NCI-H460 (cell line): Measurements from ENCODE around the gene COG2. TPM values are rescaled to one million over a fixed set of nuclear protein-coding genes. Genes with fewer than 3 reads are reported as not detected.
"Not testable (repeated sequence)": the region's sequence is repeated elsewhere in the genome, so short reads cannot be mapped to it uniquely, and the experiment has no call there.

Experiments
- DNase-seq: peaks from one replicate; pipeline ENCODE4 v3.0.0-alpha.2; 2016; ENCODE audit warnings: low read depth; ENCODE audit errors: extremely low read depth
- total RNA-seq: library from RNA; depleted of rRNA; stranded (reverse); fragments of >200 nt; shearing (Covaris generic); gene quantifications from 2 replicates; pipeline ENCODE4 v1.2.3, GENCODE V29; 2014

Gene COG2
- total RNA-seq, 1 experiment from 2014 or later: 52.6 TPM

GRCh38 chr1:230698964-230699363 lies 56.7 kb downstream of the COG2 start:
- DNase-seq: not testable (repeated sequence)

GRCh38 chr1:230699716-230700115 lies 57.4 kb downstream of the COG2 start:
- no peak for DNase-seq

GRCh38 chr1:230700132-230700531 lies 57.9 kb downstream of the COG2 start:
- DNase-seq: no peak

GRCh38 chr1:230701434-230701833 lies 59.2 kb downstream of the COG2 start:
- no peak for DNase-seq

GRCh38 chr1:230701895-230702768 lies 59.9 kb downstream of the COG2 start:
- no peak for DNase-seq

GRCh38 chr1:230702934-230703678 lies 60.8 kb downstream of the COG2 start:
- no peak for DNase-seq

GRCh38 chr1:230703679-230704385 lies 61.6 kb downstream of the COG2 start:
- DNase-seq: no peak

GRCh38 chr1:230704830-230705229 lies 62.5 kb downstream of the COG2 start:
- no peak for DNase-seq

GRCh38 chr1:230705289-230706019 lies 63.2 kb downstream of the COG2 start:
- DNase-seq: no peak

GRCh38 chr1:230706020-230706699 lies 63.9 kb downstream of the COG2 start:
- no peak for DNase-seq

GRCh38 chr1:230706887-230707731 lies 64.8 kb downstream of the COG2 start:
- DNase-seq: no peak

- DNase-seq: no peak
Measured at GRCh38 chr1:230707732-230708630, 65.7 kb downstream of the COG2 start.

- no peak for DNase-seq
Measured at GRCh38 chr1:230708631-230709580, 66.6 kb downstream of the COG2 start.

- DNase-seq: no peak
Measured at GRCh38 chr1:230709619-230710542, 67.6 kb downstream of the COG2 start.

- DNase-seq: no peak
Measured at GRCh38 chr1:230710543-230710904, 68.2 kb downstream of the COG2 start.

GRCh38 chr1:230711245-230711644 lies 69.0 kb downstream of the COG2 start:
- no peak for DNase-seq
